K562 (cell line): ENCODE measurements around the gene NUP62.

Experiments used
- CTCF ChIP-seq, 3 experiments: IDR thresholded peaks in 2 of 3; conservative IDR thresholded peaks in 1 of 3; 2 replicates each; pipeline ENCODE4 v1.5.1; 2011 to 2012; ENCODE audit warnings: low read length in 3 of 3, mild to moderate bottlenecking in 3 of 3, control low read depth in 2 of 3, improper control_type of control experiment in 1 of 3, inconsistent platforms in 1 of 3, low read depth in 1 of 3, mixed read lengths in 1 of 3, moderate library complexity in 1 of 3; ENCODE audit not compliant: insufficient read depth in 2 of 3
- ELF4 ChIP-seq: fragments of 450-650 bp; formaldehyde crosslinking; IDR thresholded peaks from 2 replicates; pipeline ENCODE4 v1.4.0; 2022; ENCODE audit warnings: missing genetic modification characterization
- JUN ChIP-seq, 2 experiments: sonication (generic) in 1 of 2; formaldehyde crosslinking in 1 of 2; IDR thresholded peaks; 2 replicates each; pipeline versions ENCODE4 v1.6.1 to v1.8.0; 2012 to 2022; ENCODE audit warnings: borderline replicate concordance in 2 of 2, mild to moderate bottlenecking in 2 of 2, improper control_type of control experiment in 1 of 2, low read depth in 1 of 2, low read length in 1 of 2, missing genetic modification reagents in 1 of 2
- L3MBTL2 ChIP-seq: fragments of 450-650 bp; IDR thresholded peaks from 2 replicates; pipeline ENCODE4 v1.6.1; 2016; ENCODE audit warnings: mild to moderate bottlenecking, moderate library complexity
- MAX ChIP-seq: sonication (generic); formaldehyde crosslinking; IDR thresholded peaks from 2 replicates; pipeline ENCODE4 v1.9.0; 2022; ENCODE audit warnings: mild to moderate bottlenecking, missing genetic modification reagents
- POLR2A ChIP-seq: fragments of 450-650 bp; conservative IDR thresholded peaks from 2 replicates; pipeline ENCODE4 v1.6.1; 2016
- REST ChIP-seq, 2 experiments: fragments of 450-650 bp; formaldehyde crosslinking in 1 of 2; IDR thresholded peaks; 2 replicates each; pipeline versions ENCODE4 v1.4.0 to v1.6.1; 2014 to 2020; ENCODE audit warnings: mild to moderate bottlenecking in 2 of 2, borderline replicate concordance in 1 of 2, low read depth in 1 of 2
- SRSF7 ChIP-seq: fragments of 200-400 bp; formaldehyde crosslinking; optimal IDR thresholded peaks from 2 replicates; pipeline ENCODE3; 2017; ENCODE audit warnings: mild to moderate bottlenecking, low read depth, low read length
- U2AF2 ChIP-seq: fragments of 200-400 bp; formaldehyde crosslinking; optimal IDR thresholded peaks from 2 replicates; pipeline ENCODE3; 2017; ENCODE audit warnings: low read depth, mild to moderate bottlenecking, low read length
- XRCC5 ChIP-seq: fragments of 200-400 bp; formaldehyde crosslinking; IDR thresholded peaks from 2 replicates; pipeline ENCODE4 v1.6.1; 2017; ENCODE audit warnings: low read depth, mild to moderate bottlenecking, low read length
- ZBTB1 ChIP-seq: sonication (generic); formaldehyde crosslinking; IDR thresholded peaks from 2 replicates; pipeline ENCODE4 v1.8.1; 2023; ENCODE audit warnings: missing genetic modification reagents, low read depth, mild to moderate bottlenecking, borderline replicate concordance
- ZFP1 ChIP-seq: fragments of 450-650 bp; formaldehyde crosslinking; IDR thresholded peaks from 2 replicates; pipeline ENCODE4 v1.4.0; 2020; ENCODE audit warnings: mild to moderate bottlenecking, mixed read lengths
- ZNF232 ChIP-seq: sonication (generic); formaldehyde crosslinking; IDR thresholded peaks from 2 replicates; pipeline ENCODE4 v1.8.0; 2022; ENCODE audit warnings: mild to moderate bottlenecking, missing genetic modification reagents
- ZNF668 ChIP-seq: fragments of 250-450 bp; sonication (Bioruptor Pico); IDR thresholded peaks from 2 replicates; pipeline ENCODE4 v1.8.0; 2022; ENCODE audit warnings: mild to moderate bottlenecking, inconsistent platforms

GRCh38 chr19:49881186-49881585 is 48.1 kb downstream of the NUP62 start:
- no peak for TF ChIP-seq ELF4 (CRISPR knock-in tag)
- no peak for TF ChIP-seq CTCF (IDR thresholded peaks at IDR 0.05 in 2 of 3, conservative IDR thresholded peaks at IDR 0.05 in 1 of 3; ENCODE audit: insufficient read depth in 2 of 3, low read depth in 1 of 3, low read length in 3 of 3)
- no peak for TF ChIP-seq ZNF232 (CRISPR knock-in tag)
- no peak for TF ChIP-seq JUN (IDR thresholded peaks at IDR 0.05; ENCODE audit: borderline replicate concordance, low read depth, low read length)
- no peak for TF ChIP-seq JUN (CRISPR knock-in tag; IDR thresholded peaks at IDR 0.05; ENCODE audit: borderline replicate concordance)
- TF ChIP-seq ZBTB1 (CRISPR knock-in tag): no peak
- TF ChIP-seq ZFP1 (CRISPR knock-in tag): no peak
- TF ChIP-seq SRSF7: no peak
- no peak for TF ChIP-seq ZNF668 (CRISPR knock-in tag)
- TF ChIP-seq POLR2A: no peak
- no peak for TF ChIP-seq REST (IDR thresholded peaks at IDR 0.05; ENCODE audit: borderline replicate concordance)
- TF ChIP-seq REST (CRISPR knock-in tag; IDR thresholded peaks at IDR 0.05; ENCODE audit: low read depth): no peak
- no peak for TF ChIP-seq XRCC5
- TF ChIP-seq L3MBTL2: no peak
- no peak for TF ChIP-seq U2AF2
- no peak for TF ChIP-seq MAX
